Subcutaneous adipose tissue (tissue), 4 donors: Measurements from ENCODE around the gene C9orf152. TPM values are rescaled to one million over a fixed set of nuclear protein-coding genes. Genes with fewer than 3 reads are reported as not detected.

Experiments
- total RNA-seq, 4 donors: library from RNA; depleted of rRNA; stranded (reverse); fragments of >200 nt; gene quantifications; one replicate each; pipeline ENCODE4 v1.1.0, GENCODE V29; 2016
- TF ChIP-seq, protein P1 (sequence below): fragments of 450-650 bp; IDR thresholded peaks from one replicate; pipeline ENCODE4 v1.5.1; 2016; ENCODE audit warnings: low read depth, mild to moderate bottlenecking, control low read depth, antibody characterized with exemption, moderate library complexity

The C9orf152 gene
- total RNA-seq, 4 donors from 2014 or later: not detected

DNA sequence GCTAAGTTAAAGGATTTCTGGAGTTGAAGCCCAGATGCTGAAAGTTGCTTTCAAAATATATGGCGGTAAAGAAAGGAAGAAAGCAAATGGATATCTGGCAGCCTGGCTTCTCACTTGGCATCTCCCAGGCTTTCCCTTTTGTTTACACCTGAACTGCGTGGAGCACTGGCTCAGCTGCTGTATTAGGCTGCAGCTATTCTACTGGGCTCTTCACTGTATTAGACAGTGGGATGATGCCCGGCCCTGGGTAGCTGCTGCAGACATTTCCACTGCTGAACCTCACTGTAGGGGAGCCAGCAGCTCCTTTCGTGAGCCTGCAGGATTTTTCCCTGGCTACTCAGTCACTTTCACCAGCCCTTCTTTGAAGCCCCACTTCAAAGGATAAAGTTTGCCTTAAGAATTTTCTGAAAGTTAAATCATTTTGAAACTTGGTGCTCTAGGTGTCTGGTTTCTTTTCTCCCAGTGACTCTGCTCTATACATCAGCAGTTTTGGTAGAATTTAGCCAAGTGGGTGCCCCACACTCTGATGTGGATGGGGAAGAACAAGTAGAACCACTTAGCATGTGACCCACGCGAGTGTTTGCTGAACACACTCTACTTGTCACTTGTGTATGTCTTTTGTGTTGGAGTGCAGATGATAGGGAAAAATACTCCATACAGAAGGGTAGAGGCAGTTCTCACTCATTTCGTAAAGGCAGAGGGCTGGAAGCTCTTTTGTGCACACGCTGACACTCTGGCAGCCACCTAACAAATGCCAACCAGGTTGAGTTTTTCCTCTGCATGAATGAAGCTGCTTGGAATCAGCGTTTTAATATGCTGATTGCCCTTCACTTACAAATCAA is 49.9 kb downstream of the C9orf152 start:
- TF ChIP-seq, protein P1, sequence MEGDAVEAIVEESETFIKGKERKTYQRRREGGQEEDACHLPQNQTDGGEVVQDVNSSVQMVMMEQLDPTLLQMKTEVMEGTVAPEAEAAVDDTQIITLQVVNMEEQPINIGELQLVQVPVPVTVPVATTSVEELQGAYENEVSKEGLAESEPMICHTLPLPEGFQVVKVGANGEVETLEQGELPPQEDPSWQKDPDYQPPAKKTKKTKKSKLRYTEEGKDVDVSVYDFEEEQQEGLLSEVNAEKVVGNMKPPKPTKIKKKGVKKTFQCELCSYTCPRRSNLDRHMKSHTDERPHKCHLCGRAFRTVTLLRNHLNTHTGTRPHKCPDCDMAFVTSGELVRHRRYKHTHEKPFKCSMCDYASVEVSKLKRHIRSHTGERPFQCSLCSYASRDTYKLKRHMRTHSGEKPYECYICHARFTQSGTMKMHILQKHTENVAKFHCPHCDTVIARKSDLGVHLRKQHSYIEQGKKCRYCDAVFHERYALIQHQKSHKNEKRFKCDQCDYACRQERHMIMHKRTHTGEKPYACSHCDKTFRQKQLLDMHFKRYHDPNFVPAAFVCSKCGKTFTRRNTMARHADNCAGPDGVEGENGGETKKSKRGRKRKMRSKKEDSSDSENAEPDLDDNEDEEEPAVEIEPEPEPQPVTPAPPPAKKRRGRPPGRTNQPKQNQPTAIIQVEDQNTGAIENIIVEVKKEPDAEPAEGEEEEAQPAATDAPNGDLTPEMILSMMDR: no peak

DNA sequence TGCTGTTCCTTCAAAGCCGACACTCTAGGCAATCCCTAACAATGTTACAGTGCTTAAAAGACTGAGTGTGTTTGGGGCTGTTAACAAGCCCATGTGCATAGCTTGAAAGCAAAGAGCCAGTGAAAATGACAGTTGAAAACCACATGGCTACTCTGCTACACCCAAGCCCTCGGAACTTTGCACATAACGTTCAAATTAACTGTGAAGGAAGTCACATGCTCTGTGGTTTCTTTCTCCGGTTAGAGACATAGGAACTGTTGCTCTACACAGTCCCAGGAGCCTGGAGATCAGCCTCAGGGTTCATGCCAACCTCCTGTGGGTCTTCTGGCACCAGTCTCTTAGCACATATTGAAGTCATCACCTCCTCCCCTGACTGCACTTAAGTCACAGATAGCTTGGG is 51.1 kb downstream of the C9orf152 start:
- TF ChIP-seq, protein P1: no peak

DNA sequence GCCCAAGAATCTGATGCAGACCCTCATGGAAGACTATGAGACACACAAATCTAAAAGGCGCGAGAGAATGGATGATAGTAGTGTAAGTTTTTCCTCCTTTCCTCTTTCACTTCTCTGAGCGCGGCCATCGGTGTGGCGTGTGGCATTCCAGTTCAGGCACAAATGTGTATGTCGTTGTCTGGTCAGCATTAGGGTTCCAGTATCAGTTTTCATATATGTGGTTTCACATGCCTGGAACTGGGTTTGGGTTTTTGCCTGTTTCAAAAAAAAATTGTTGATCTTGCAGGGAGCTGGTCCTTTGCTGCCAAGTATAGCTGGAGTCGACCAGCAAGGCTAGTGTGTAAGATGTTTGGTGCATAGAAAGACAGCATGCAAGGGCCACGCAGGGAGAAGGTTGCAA is 51.5 kb downstream of the C9orf152 start:
- TF ChIP-seq, protein P1: no peak

DNA sequence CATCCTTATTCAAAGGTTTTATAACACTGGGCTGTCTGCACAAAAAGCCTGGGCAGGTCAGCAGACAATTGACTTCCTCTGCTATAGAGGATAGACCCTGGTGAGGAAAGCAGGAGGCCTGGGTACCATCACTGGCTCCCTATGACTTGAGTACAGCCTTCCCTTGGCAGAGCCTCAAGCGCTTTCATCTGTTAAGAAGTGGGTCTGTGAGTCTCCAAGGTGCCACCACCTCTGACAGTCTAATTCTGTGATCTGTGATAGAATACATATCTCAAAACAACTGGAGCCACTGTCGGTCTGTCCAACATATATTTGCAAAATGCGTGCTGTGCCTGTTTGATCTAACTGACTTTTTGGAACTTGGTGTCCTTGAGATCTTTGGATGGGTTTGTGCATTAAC is 52.2 kb downstream of the C9orf152 start:
- TF ChIP-seq, protein P1: no peak

DNA sequence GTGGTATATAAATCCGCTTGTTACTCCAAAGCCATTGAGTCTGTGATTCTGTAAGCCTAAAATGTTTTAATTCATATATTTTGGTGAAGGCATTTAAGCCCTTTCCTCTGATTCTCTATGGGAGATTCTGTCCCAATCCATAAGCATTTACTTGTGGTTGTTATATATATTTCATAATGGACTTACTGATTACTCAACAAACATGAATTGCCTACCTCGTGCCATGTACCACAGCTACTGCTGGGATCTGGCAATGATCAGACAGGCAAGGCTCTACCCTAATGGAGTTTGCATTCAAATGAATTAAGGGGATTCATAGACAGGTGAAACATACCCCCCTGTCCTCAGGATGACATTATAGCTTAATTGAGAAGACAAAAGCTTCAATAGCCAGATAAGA is 54.5 kb downstream of the C9orf152 start:
- TF ChIP-seq, protein P1: no peak

DNA sequence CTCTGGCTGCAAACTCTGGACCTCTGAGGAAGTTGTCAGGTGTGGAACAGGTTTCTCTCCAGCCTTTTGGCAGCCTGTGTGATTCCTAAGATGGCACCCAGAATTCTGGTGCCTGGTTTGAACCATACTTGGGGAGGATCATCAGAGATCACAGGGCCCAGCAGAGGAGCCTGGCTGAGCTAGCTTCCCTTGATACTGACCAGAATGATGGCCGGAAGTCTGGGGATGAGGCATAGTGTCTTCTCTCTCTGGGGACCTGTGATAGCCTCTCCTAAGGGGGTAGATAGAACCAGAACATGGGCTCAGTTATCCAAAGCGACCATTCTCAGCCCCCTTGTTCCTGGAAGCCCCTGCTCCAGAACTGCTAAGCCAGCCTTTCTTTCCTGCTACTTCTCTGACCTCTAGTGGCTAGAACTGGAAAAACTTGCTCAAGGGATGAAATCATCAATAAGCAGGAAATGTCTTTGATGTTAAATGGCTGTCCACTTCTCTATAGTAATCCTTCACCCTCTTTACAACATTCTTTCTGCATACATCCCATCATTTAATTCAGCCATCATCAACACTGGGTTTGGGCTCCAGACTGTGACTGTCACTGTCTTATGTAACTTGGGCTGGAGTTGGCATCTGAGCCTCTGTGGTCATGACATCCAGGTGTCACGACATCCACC is 55.1 kb downstream of the C9orf152 start:
- TF ChIP-seq, protein P1: no peak

Other genes with a start within 250 kb of the C9orf152 start
- 100 to 1,000 TPM in 3 of 4 donors, 10 to 100 TPM in 1; 85.5 to 274 (median 123) TPM for gene TXN, start 48.3 kb upstream of the C9orf152 start, total RNA-seq
- gene TXNDC8, start 129.7 kb upstream of the C9orf152 start, total RNA-seq: not detected